Measurements from ENCODE around the gene SLC25A14. TPM values are rescaled to one million over a fixed set of nuclear protein-coding genes. Genes with fewer than 3 reads are reported as not detected.

SLC25A14 gene
- total and polyA plus RNA-seq, 2 donors (not counting 3 experiments of a cell fraction or from before 2014, with no cell fraction given) = 10.6 to 11.5 TPM

- Histone ChIP-seq H4K20me1 (replicated peaks; ENCODE audit: control insufficient read depth, extremely low read depth, insufficient read depth, low read length) (no peaks in the 10 kb centered on the region), H3K9ac (replicated peaks; ENCODE audit: extremely low read depth, insufficient read depth, low read length) (no peak overlapping the region), H3K27me3 (ENCODE audit: control insufficient read depth in 2 of 2, insufficient read depth in 2 of 2, low read length in 2 of 2) (no peaks in the 10 kb centered on the region), H3K9me3 (replicated peaks; ENCODE audit: control insufficient read depth, insufficient read depth, low read length) (no peaks in the 10 kb centered on the region), H3K4me3 (replicated peaks in 1 of 3; ENCODE audit: insufficient read depth in 1 of 3, low read depth in 1 of 3, low read length in 3 of 3) (no peak overlapping the region), H2AFZ (ENCODE audit: low read depth, low read length) (no peak overlapping the region), H3K27ac (ENCODE audit: insufficient read depth, low read depth, low read length) (no peak overlapping the region), H3K36me3 (ENCODE audit: control insufficient read depth in 2 of 2, extremely low read depth in 1 of 2, insufficient read depth in 2 of 2, low read length in 2 of 2) (no peaks in the 10 kb centered on the region), H3K4me2 (ENCODE audit: insufficient read depth, low read length) (no peak overlapping the region), H3K4me1 (ENCODE audit: control insufficient read depth, extremely low read depth, insufficient read depth, low read length) (no peaks in the 10 kb centered on the region), H3K79me2 (ENCODE audit: control insufficient read depth, insufficient read depth, low read length) (no peaks in the 10 kb centered on the region), H3K9me1 (replicated peaks; ENCODE audit: control insufficient read depth, extremely low read depth, insufficient read depth, low read length) (no peaks in the 10 kb centered on the region)
- FAIRE-seq (no peak), DNase-seq (ENCODE audit: low read depth, low spot score) (no peak)
- ChIA-PET CTCF (no interaction called here), POLR2A (no interaction called here)
- dilution Hi-C loops (cut with MboI; ENCODE audit: extremely low pct_ligation_motif_present, low sequenced_read_pairs) (no loop called here), intact Hi-C loops (cut with micrococcal nuclease) (no loop called here)
- no peak for TF ChIP-seq CTCF (IDR thresholded peaks at IDR 0.05; ENCODE audit: extremely low read depth in 1 of 2, insufficient read depth in 1 of 2, low read depth in 1 of 2, low read length in 2 of 2)
- TF ChIP-seq, protein P1, sequence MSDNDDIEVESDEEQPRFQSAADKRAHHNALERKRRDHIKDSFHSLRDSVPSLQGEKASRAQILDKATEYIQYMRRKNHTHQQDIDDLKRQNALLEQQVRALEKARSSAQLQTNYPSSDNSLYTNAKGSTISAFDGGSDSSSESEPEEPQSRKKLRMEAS (IDR thresholded peaks at IDR 0.05; ENCODE audit: insufficient read depth, insufficient read length) = no peak
- no peak for TF ChIP-seq MYC (IDR thresholded peaks at IDR 0.05; ENCODE audit: low read depth, low read length)
- TF ChIP-seq EZH2 (IDR thresholded peaks at IDR 0.05; ENCODE audit: borderline replicate concordance, low read depth, low read length, severe bottlenecking) = no peak
- TF ChIP-seq FOS (IDR thresholded peaks at IDR 0.05; ENCODE audit: borderline replicate concordance, insufficient read depth, low read length) = no peak
- no peak for TF ChIP-seq POLR2A (IDR thresholded peaks at IDR 0.05; ENCODE audit: low read depth, low read length)
- TF ChIP-seq JUN (IDR thresholded peaks at IDR 0.05; ENCODE audit: borderline replicate concordance, insufficient read depth, insufficient read length, low read depth) = no peak
- TF ChIP-seq GATA2 (IDR thresholded peaks at IDR 0.05; ENCODE audit: insufficient read depth, insufficient read length, low read depth, low read length) = no peak
- TF ChIP-seq POLR2AphosphoS5 (IDR thresholded peaks at IDR 0.05; ENCODE audit: insufficient read depth, low read depth, low read length) = no peak
- no TSS peak for BruUV-seq (replicated peaks)
Observed at GRCh38 chrX:130418066-130418465, 78.3 kb downstream of the SLC25A14 start.

All from endothelial cell of umbilical vein (primary cell).